GM12892 (cell line): ENCODE results near the gene RNH1.

Experiments used
- POLR2A ChIP-seq: IDR thresholded peaks from 2 replicates; pipeline ENCODE4 v1.6.1; 2011; ENCODE audit warnings: low read depth, low read length, control low read depth
- POLR2AphosphoS5 ChIP-seq: IDR thresholded peaks from 2 replicates; pipeline ENCODE4 v1.6.1; 2011; ENCODE audit warnings: low read depth, low read length, control low read depth
- TAF1 ChIP-seq: IDR thresholded peaks from 2 replicates; pipeline ENCODE4 v1.6.1; 2011; ENCODE audit warnings: low read depth, mild to moderate bottlenecking, control low read depth, low read length, borderline replicate concordance

- TF ChIP-seq TAF1 (no peak), POLR2A (no peak), POLR2AphosphoS5 (no peak)
These were observed 54.8 kb downstream of the RNH1 start for GRCh38 chr11:452203-452744.
